DND-41 (cell line): Measurements from ENCODE around the gene TSPAN7.

Experiments used
- ATAC-seq: fragments of 200-7000 bp; cut with Tn5 transposase; 3 replicates; pipeline ENCODE4 v1.9.1; 2021; ENCODE audit warnings: low read depth; ENCODE audit not compliant: insufficient read depth
- DNase-seq: peaks from one replicate; pipeline ENCODE4 v3.0.0-alpha.2; 2020
- H2AFZ ChIP-seq: 2 replicates; pipeline ENCODE4 v1.6.0; 2012; ENCODE audit warnings: low read depth, low read length
- H3K27ac ChIP-seq: 2 replicates; pipeline ENCODE4 v1.5.1; 2012; ENCODE audit warnings: low read length, inconsistent platforms
- H3K27me3 ChIP-seq: fragments of 200-600 bp; sonication (generic); 2 replicates; pipeline ENCODE4 v1.6.0; 2012; ENCODE audit warnings: low read length, mild to moderate bottlenecking, inconsistent platforms; ENCODE audit not compliant: insufficient read depth, poor library complexity
- H3K36me3 ChIP-seq: 2 replicates; pipeline ENCODE4 v1.5.1; 2012; ENCODE audit warnings: low read length, inconsistent platforms; ENCODE audit not compliant: insufficient read depth
- H3K4me1 ChIP-seq: 2 replicates; pipeline ENCODE4 v1.5.1; 2012; ENCODE audit warnings: mild to moderate bottlenecking, low read length; ENCODE audit not compliant: insufficient read depth
- H3K4me2 ChIP-seq: 2 replicates; pipeline ENCODE4 v1.6.0; 2012; ENCODE audit warnings: mild to moderate bottlenecking, moderate library complexity, low read length, inconsistent platforms; ENCODE audit not compliant: insufficient read depth
- H3K4me3 ChIP-seq, 2 experiments: fragments of 200-600 bp in 1 of 2; shearing (Covaris generic) in 1 of 2; 2 replicates each; pipeline ENCODE4 v1.5.1; 2012 to 2016; ENCODE audit warnings: inconsistent platforms in 2 of 2, low read length in 2 of 2, mild to moderate bottlenecking in 2 of 2, low read depth in 1 of 2, moderate library complexity in 1 of 2
- H3K79me2 ChIP-seq: 2 replicates; pipeline ENCODE4 v1.6.0; 2012; ENCODE audit warnings: low read length, inconsistent platforms; ENCODE audit not compliant: insufficient read depth
- H3K9ac ChIP-seq: 2 replicates; pipeline ENCODE4 v1.6.0; 2012; ENCODE audit warnings: low read depth, mild to moderate bottlenecking, inconsistent platforms, low read length, moderate library complexity
- H3K9me3 ChIP-seq: 2 replicates; pipeline ENCODE4 v1.5.1; 2012; ENCODE audit warnings: low read length, moderate library complexity, mild to moderate bottlenecking, inconsistent platforms; ENCODE audit not compliant: insufficient read depth, severe bottlenecking
- H4K20me1 ChIP-seq: 2 replicates; pipeline ENCODE4 v1.6.0; 2012; ENCODE audit warnings: low read length; ENCODE audit not compliant: insufficient read depth
- EZH2 ChIP-seq: IDR thresholded peaks from 3 replicates; pipeline ENCODE4 v1.6.1; 2012; ENCODE audit warnings: borderline replicate concordance, low read depth, mild to moderate bottlenecking, moderate library complexity, low read length, inconsistent platforms; ENCODE audit not compliant: severe bottlenecking
- TF ChIP-seq, protein P1 (sequence below): IDR thresholded peaks from 2 replicates; pipeline ENCODE4 v1.5.1; 2012; ENCODE audit warnings: borderline replicate concordance, low read length, moderate library complexity, mild to moderate bottlenecking; ENCODE audit not compliant: poor library complexity, severe bottlenecking; ENCODE audit errors: extremely low read depth

The TSPAN7 gene

DNA sequence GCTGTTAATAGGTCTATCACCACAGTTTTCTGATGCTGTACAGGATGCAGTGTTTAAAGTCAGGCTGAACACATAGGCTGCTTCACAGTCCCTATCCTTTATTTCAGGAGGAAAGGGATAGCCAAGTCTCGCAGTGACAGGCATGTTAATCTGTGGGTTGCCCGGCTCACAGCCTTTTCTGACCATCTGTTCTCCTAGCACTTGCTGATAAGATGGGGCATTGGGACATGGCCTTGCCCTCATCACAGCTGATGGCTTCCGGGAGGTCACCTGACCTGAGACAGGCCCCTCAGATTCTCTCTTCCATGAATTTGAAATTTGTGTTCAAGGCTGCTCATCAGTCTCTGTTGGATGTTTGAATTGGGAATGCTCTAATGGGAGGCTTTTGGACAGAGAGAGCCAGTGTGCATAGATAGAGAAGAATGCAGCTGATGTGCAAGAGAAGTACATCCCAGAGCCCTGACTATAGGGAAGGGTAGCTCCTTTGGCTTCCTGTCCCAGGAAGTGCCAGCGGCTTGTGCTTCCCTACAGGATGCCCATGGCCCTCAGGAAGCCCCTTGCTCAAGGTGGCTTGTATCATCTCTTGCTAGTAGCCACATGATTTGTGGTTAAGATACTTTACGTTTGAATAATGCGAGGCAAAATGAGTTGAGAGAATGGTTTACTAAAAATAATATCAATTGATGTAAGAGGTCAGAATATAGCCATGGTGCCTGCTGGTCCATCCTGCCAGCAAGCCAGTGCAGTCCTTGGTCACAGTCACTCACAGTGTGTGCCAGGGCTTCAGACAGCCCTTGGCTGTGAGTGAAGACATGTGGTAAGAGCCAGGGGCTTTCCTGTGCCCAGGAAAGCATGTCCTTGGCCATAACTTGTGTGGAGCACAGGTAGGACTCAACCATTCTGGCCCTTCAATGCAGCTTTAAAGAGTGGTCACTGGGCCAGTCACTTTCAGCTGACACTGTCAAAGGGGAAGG lies 88.6 kb downstream of the TSPAN7 start:
- TF ChIP-seq, protein P1, sequence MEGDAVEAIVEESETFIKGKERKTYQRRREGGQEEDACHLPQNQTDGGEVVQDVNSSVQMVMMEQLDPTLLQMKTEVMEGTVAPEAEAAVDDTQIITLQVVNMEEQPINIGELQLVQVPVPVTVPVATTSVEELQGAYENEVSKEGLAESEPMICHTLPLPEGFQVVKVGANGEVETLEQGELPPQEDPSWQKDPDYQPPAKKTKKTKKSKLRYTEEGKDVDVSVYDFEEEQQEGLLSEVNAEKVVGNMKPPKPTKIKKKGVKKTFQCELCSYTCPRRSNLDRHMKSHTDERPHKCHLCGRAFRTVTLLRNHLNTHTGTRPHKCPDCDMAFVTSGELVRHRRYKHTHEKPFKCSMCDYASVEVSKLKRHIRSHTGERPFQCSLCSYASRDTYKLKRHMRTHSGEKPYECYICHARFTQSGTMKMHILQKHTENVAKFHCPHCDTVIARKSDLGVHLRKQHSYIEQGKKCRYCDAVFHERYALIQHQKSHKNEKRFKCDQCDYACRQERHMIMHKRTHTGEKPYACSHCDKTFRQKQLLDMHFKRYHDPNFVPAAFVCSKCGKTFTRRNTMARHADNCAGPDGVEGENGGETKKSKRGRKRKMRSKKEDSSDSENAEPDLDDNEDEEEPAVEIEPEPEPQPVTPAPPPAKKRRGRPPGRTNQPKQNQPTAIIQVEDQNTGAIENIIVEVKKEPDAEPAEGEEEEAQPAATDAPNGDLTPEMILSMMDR: no peak
- no peaks in the 10 kb centered on the region for H3K79me2 ChIP-seq
- H3K27ac ChIP-seq: no peak overlapping the region
- no peaks in the 10 kb centered on the region for H3K36me3 ChIP-seq
- no peak overlapping the region for H2AFZ ChIP-seq
- no peaks in the 10 kb centered on the region for H4K20me1 ChIP-seq
- ATAC-seq: no peak
- H3K9me3 ChIP-seq: no peaks in the 10 kb centered on the region
- no peaks in the 10 kb centered on the region for H3K27me3 ChIP-seq
- no peak overlapping the region for H3K4me3 ChIP-seq
- no peak overlapping the region for H3K4me2 ChIP-seq
- peaks cover 36% of the 10 kb centered on the region for H3K4me1 ChIP-seq
- DNase-seq: no peak
- no peak overlapping the region for H3K9ac ChIP-seq

DNA sequence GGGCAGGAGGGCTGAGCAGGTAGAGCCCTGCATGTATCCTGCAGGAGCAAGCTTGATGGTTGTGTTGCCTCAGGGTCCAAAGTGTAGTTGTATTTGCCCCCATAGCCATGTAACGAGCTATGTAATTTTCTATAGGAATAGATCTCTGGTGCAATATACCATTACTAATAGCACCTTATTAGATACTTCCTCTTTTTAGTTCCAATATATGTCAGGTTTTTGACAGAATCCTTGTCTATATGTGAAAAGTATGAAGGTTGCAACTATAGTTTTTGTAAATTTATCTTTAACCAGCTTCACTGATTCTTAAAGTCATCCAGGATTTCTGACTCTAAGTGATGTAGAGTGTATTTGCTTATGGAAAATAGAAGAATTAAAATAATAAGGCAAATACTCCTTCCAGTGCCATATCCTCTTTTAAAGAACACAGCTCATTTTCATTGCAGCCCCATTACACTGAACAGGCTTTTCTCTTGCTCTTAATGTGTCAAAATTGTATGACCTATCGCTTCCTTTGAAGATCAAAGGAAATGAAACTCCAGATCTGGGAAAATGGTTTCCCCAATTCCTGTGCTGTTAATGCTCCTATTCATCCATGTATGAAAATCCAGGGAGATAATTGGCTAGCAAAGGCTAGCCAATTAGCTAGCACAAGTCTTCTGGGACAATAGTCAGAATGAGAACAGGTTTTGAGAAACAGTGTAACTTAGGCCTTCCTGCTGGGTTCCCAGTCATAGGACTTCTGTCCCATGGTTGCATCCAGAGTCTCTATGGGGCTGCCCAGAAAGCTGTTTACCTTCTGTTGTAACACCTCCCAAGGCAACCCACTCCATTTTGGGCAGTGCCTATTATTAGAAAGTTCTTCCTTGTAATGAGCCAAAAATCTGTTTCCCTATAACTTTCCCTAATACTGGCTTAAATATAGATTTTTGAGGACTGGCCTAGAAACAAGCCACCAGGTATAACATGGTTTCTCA lies 90.6 kb downstream of the TSPAN7 start:
- no peaks in the 10 kb centered on the region for H3K9me3 ChIP-seq
- H3K36me3 ChIP-seq: no peaks in the 10 kb centered on the region
- DNase-seq (no peak), ATAC-seq (no peak)
- no peaks in the 10 kb centered on the region for H3K79me2 ChIP-seq
- no peaks in the 10 kb centered on the region for H3K27me3 ChIP-seq
- TF ChIP-seq EZH2: no peak
- TF ChIP-seq, protein P1: no peak
- H2AFZ ChIP-seq: no peak overlapping the region
- H3K4me3 ChIP-seq: no peak overlapping the region
- no peak overlapping the region for H3K9ac ChIP-seq
- H3K4me2 ChIP-seq: no peak overlapping the region
- H4K20me1 ChIP-seq: no peaks in the 10 kb centered on the region
- no peak overlapping the region for H3K27ac ChIP-seq
- peaks cover 18% of the 10 kb centered on the region for H3K4me1 ChIP-seq

DNA sequence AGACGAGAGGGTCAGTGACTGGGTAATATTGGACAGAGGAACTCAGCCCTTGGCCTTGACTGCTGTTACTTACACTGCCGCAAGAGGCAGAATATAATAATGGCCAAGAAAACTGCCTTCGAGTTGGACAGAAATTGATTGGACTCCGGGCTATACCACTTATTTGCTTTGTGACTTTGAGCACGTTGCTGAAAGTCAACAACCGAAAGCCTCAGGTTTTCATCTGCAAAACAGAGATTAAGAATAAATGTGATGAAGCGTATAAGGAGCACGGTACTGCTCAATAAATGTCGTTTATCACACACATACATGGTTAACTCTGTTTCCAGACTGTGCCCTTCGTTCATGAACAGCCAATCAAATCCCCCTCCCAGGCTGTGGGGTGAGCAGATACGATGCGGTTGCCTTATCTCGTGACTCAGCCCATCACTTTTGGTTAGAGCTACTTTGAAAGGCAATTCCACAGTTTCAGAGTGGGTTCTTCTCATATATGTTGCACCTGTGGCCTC lies 91.6 kb downstream of the TSPAN7 start:
- Histone ChIP-seq H3K9ac (no peak overlapping the region), H3K27ac (peak overlapping the region; percentile 32), H3K4me3 (no peak overlapping the region)

More for the DNA sequence above, 91.6 kb downstream of the TSPAN7 start:
- no peaks in the 10 kb centered on the region for H3K36me3 ChIP-seq
- no peaks in the 10 kb centered on the region for H3K79me2 ChIP-seq
- H3K27me3 ChIP-seq: no peaks in the 10 kb centered on the region
- ATAC-seq (peak; percentile 57), DNase-seq (peak; percentile 18)
- H2AFZ ChIP-seq: no peak overlapping the region
- no peaks in the 10 kb centered on the region for H4K20me1 ChIP-seq
- H3K9me3 ChIP-seq: no peaks in the 10 kb centered on the region
- TF ChIP-seq, protein P1: no peak
- TF ChIP-seq EZH2: no peak
- no peak overlapping the region for H3K4me2 ChIP-seq
- H3K4me1 ChIP-seq: peaks cover 15% of the 10 kb centered on the region
